Endothelial cell of umbilical vein (primary cell): ENCODE data around the gene EIF4B. TPM values are rescaled to one million over a fixed set of nuclear protein-coding genes. Genes with fewer than 3 reads are reported as not detected.

Experiments
- BruUV-seq: library from RNA; stranded (reverse); fragments of 400-500 nt; replicated peaks from 2 replicates; lab custom pipeline; 2021; lab: Mats Ljungman, UMichigan
- CTCF ChIA-PET: fragments of 300-600, 350-600 bp; sonication (Branson Sonifier 250); formaldehyde crosslinking; loops from one replicate; lab custom pipeline; 2021; ENCODE audit warnings: antibody characterized with exemption, inconsistent platforms; lab: Charles Lee
- POLR2A ChIA-PET: fragments of 300-600, 350-600 bp; sonication (Branson Sonifier 250); formaldehyde crosslinking; loops from one replicate; lab custom pipeline; 2021; ENCODE audit warnings: antibody characterized with exemption, inconsistent platforms; lab: Charles Lee
- DNase-seq: peaks from one replicate; pipeline ENCODE4 v3.0.0-alpha.2; 2011; ENCODE audit warnings: low read depth, low spot score
- FAIRE-seq: peaks from 2 replicates; lab custom pipeline; 2011; peaks lifted over from hg19 to GRCh38; lab: Jason Lieb, UNC
- H2AFZ ChIP-seq: 2 replicates; pipeline ENCODE4 v1.6.0; 2012; ENCODE audit warnings: low read depth, low read length, control low read depth, inconsistent platforms
- H3K27ac ChIP-seq: 2 replicates; pipeline ENCODE4 v1.5.1; 2011; ENCODE audit warnings: low read depth, mild to moderate bottlenecking, control low read depth, low read length, moderate library complexity; ENCODE audit not compliant: insufficient read depth
- H3K27me3 ChIP-seq, 2 experiments: 2 replicates each; pipeline versions ENCODE4 v1.6.0 to v1.6.1; 2011; ENCODE audit warnings: low read length in 2 of 2, mixed read lengths in 1 of 2; ENCODE audit not compliant: control insufficient read depth in 2 of 2, insufficient read depth in 2 of 2
- H3K36me3 ChIP-seq, 2 experiments: 2 replicates in 1 of 2; 3 replicates in 1 of 2; pipeline ENCODE4 v1.5.1; 2011; ENCODE audit warnings: low read length in 2 of 2, mild to moderate bottlenecking in 1 of 2, moderate library complexity in 1 of 2; ENCODE audit not compliant: control insufficient read depth in 2 of 2, insufficient read depth in 2 of 2; ENCODE audit errors: extremely low read depth in 1 of 2
- H3K4me1 ChIP-seq: 3 replicates; pipeline ENCODE4 v1.5.1; 2011; ENCODE audit warnings: mild to moderate bottlenecking, low read length; ENCODE audit not compliant: control insufficient read depth, insufficient read depth; ENCODE audit errors: extremely low read depth
- H3K4me2 ChIP-seq: 2 replicates; pipeline ENCODE4 v1.6.1; 2011; ENCODE audit warnings: low read length, control low read depth, mixed read lengths; ENCODE audit not compliant: insufficient read depth
- H3K4me3 ChIP-seq, 3 experiments: fragments of 200-600 bp in 1 of 3; sonication (generic), shearing (Covaris generic) in 1 of 3; replicated peaks in 1 of 3; 2 replicates each; pipeline ENCODE4 v1.5.1; 2011 to 2016; ENCODE audit warnings: control low read depth in 3 of 3, low read length in 3 of 3, mild to moderate bottlenecking in 2 of 3, inconsistent platforms in 1 of 3, low read depth in 1 of 3, moderate library complexity in 1 of 3; ENCODE audit not compliant: insufficient read depth in 1 of 3
- H3K79me2 ChIP-seq: 2 replicates; pipeline ENCODE4 v1.6.0; 2012; ENCODE audit warnings: low read length, inconsistent platforms; ENCODE audit not compliant: control insufficient read depth, insufficient read depth
- H3K9ac ChIP-seq: replicated peaks from 2 replicates; pipeline ENCODE3; 2011; ENCODE audit warnings: low read length, control low read depth; ENCODE audit not compliant: insufficient read depth; ENCODE audit errors: extremely low read depth
- H3K9me1 ChIP-seq: replicated peaks from 3 replicates; pipeline ENCODE4 v1.6.0; 2011; ENCODE audit warnings: mild to moderate bottlenecking, low read length; ENCODE audit not compliant: control insufficient read depth, insufficient read depth; ENCODE audit errors: extremely low read depth
- H3K9me3 ChIP-seq: replicated peaks from 2 replicates; pipeline ENCODE4 v1.5.1; 2012; ENCODE audit warnings: low read length, inconsistent platforms; ENCODE audit not compliant: control insufficient read depth, insufficient read depth
- H4K20me1 ChIP-seq: replicated peaks from 2 replicates; pipeline ENCODE3; 2011; ENCODE audit warnings: mild to moderate bottlenecking, low read length; ENCODE audit not compliant: control insufficient read depth, insufficient read depth; ENCODE audit errors: extremely low read depth
- EZH2 ChIP-seq: IDR thresholded peaks from 2 replicates; pipeline ENCODE4 v1.6.1; 2012; ENCODE audit warnings: borderline replicate concordance, low read depth, mild to moderate bottlenecking, moderate library complexity, low read length, inconsistent platforms; ENCODE audit not compliant: severe bottlenecking
- FOS ChIP-seq: IDR thresholded peaks from 2 replicates; pipeline ENCODE4 v1.6.1; 2011; ENCODE audit warnings: mild to moderate bottlenecking, low read length, moderate library complexity, borderline replicate concordance; ENCODE audit not compliant: insufficient read depth
- GATA2 ChIP-seq: IDR thresholded peaks from 2 replicates; pipeline ENCODE4 v1.7.0; 2011; ENCODE audit warnings: low read depth, mild to moderate bottlenecking, moderate library complexity, mixed read lengths, low read length; ENCODE audit not compliant: insufficient read length, insufficient read depth
- JUN ChIP-seq: IDR thresholded peaks from 2 replicates; pipeline ENCODE4 v1.6.1; 2011; ENCODE audit warnings: borderline replicate concordance, low read depth; ENCODE audit not compliant: insufficient read length, insufficient read depth
- MYC ChIP-seq: IDR thresholded peaks from one replicate; pipeline ENCODE4 v1.6.1; 2011; ENCODE audit warnings: mild to moderate bottlenecking, low read depth, low read length
- POLR2A ChIP-seq: IDR thresholded peaks from 2 replicates; pipeline ENCODE4 v1.6.1; 2012; ENCODE audit warnings: low read depth, mild to moderate bottlenecking, control low read depth, low read length
- POLR2AphosphoS5 ChIP-seq: IDR thresholded peaks from 2 replicates; pipeline ENCODE4 v1.6.1; 2012; ENCODE audit warnings: low read depth, mild to moderate bottlenecking, control low read depth, low read length, moderate library complexity; ENCODE audit not compliant: insufficient read depth
- dilution Hi-C: fragments of 300-500 bp; cut with MboI; formaldehyde crosslinking; loops from one replicate; pipeline ENCODE4 v1.15.0; 2019; ENCODE audit warnings: low sequenced_read_pairs; ENCODE audit not compliant: extremely low pct_ligation_motif_present
- intact Hi-C: fragments of 100-400 bp; cut with micrococcal nuclease; formaldehyde crosslinking; loops from one replicate; pipeline ENCODE4 v1.10.0; 2022
- polyA plus RNA-seq, 4 experiments: library from polyadenylated mRNA; depleted of rRNA in 3 of 4; stranded (reverse) in 3 of 4; unstranded in 1 of 4; fragments of >200 nt; gene quantifications; 2 replicates each; pipeline versions ENCODE4 v1.2.1 to v1.2.3, GENCODE V29; 2011 to 2012; ENCODE audit warnings: missing spikeins in 1 of 4
- total RNA-seq: library from RNA; stranded (reverse); gene quantifications from 2 replicates; pipeline ENCODE4 v1.2.3, GENCODE V29; 2021
- TF ChIP-seq, protein P1 (sequence below), 2 donors: IDR thresholded peaks; 1 replicate in 1 of 2; 2 replicates in 1 of 2; pipeline ENCODE4 v1.5.1; 2011; ENCODE audit warnings: low read length in 2 of 2, mild to moderate bottlenecking in 2 of 2, moderate library complexity in 2 of 2, control low read depth in 1 of 2, inconsistent platforms in 1 of 2, low read depth in 1 of 2; ENCODE audit not compliant: insufficient read depth in 1 of 2; ENCODE audit errors: extremely low read depth in 1 of 2
- TF ChIP-seq, protein P2 (sequence below): IDR thresholded peaks from 2 replicates; pipeline ENCODE4 v1.6.1; 2011; ENCODE audit not compliant: insufficient read depth, insufficient read length

Gene EIF4B
- total and polyA plus RNA-seq, 2 donors (not counting 3 experiments of a cell fraction or from before 2014, with no cell fraction given), result 233 to 382 TPM

DNA sequence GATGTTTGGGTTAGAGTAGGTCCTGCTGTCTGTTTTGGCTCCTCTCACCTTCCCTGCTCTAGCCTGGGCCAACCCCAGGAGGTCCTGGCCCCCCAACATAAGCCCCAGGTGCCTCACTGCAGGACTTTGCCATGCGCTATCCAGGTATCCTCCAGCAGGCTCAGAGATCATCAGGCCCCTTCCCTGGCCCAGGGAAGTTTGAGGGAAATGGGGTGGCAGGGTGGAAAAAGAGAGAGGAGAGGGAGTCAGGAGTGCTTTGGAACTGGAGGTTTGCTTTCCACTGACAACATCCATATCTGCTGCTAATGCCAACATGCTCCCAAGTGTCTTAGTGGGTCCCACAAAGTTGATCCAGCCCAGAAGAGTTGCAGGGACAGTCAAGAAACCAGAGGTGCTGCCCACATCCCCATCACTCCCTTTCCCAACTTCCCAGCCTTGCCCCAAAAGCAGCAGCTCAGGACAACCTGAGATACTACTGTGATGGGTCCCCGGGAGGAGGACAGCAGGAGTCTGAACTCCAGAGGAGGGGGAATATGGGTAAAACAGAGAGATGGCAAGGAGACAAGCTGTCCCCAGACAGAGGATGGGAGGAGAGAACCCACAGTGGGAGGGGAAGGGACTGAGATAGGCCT, 44.3 kb downstream of the EIF4B start:
- ChIA-PET POLR2A (interaction anchor here (0.6 kb wide), 1 partner anchor 141 kb away, joined by 3 read pairs; no protein-coding TSS in a partner anchor), CTCF (interaction anchor here (2.0 to 5.2 kb wide), 2 partner anchors 13 to 16 kb away, joined by 15 to 79 read pairs; no protein-coding TSS in a partner anchor)
- TF ChIP-seq JUN (no peak), POLR2A (no peak), MYC (no peak), FOS (no peak)
- Histone ChIP-seq H4K20me1 (no peaks in the 10 kb centered on the region), H3K9me1 (no peaks in the 10 kb centered on the region), H2AFZ (no peak overlapping the region), H3K79me2 (peaks cover 15% of the 10 kb centered on the region), H3K4me2 (peak overlapping the region; percentile 85), H3K27me3 (no peaks in the 10 kb centered on the region), H3K36me3 (peaks cover 0 to 5% of the 10 kb centered on the region in 2 experiments), H3K9ac (peak overlapping the region; percentile 52), H3K4me1 (peaks cover 68% of the 10 kb centered on the region), H3K27ac (peak overlapping the region; percentile 60), H3K9me3 (no peaks in the 10 kb centered on the region), H3K4me3 (peak overlapping the region; percentile 13 to 78 (median 68))
- dilution Hi-C loops (no loop called here), intact Hi-C loops (loop anchor here (1.0 to 5.0 kb wide), 2 partner anchors 11 to 47 kb away; partner anchors contain the start of gene IGFBP6)
- FAIRE-seq (peak; percentile 54), DNase-seq (peak; percentile 28)
- no TSS peak for BruUV-seq

DNA sequence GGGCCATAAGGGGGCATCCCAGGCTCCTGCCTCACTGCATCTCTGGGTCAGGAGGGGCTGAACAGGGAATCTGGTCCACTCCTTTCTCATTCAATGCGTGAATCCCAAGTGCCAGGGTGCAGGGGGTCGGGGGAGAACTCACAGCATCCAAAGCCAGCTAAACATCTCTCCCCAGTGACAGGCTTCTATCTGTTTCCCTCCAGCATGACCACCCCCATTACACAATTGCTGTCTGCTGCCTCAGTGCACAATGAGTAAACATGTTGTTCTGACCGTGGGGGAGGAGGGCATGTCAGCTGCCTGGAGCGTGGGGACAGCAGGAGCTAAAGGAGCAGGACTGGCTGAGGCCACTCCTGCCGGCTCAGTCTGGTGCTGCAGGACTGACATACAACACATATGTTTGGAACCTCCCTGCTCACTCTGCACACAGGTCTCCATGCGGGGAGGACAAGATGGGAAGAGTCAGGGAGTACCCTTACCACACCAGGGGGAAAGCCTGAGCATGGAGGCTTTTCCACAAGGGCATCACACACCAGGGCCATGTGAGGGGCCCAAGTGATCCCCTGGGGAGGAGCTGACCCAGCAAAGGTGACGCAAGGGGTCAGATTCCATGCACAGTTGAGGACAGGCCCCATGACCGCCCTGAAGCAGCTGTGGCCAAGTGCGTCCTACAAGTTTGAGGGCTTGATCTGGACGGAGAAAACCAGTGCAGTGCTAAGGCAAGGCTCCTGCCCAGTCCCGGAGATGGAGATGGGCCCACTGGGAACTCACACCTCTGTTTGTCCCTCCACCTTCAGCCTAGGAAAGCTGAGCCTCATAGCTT, 45.0 kb downstream of the EIF4B start:
- Histone ChIP-seq H3K27me3 (no peaks in the 10 kb centered on the region), H3K36me3 (peaks cover 0 to 8% of the 10 kb centered on the region in 2 experiments), H3K79me2 (peaks cover 15% of the 10 kb centered on the region), H3K27ac (peak overlapping the region; percentile 19), H3K9me1 (no peaks in the 10 kb centered on the region), H2AFZ (no peak overlapping the region), H4K20me1 (no peaks in the 10 kb centered on the region), H3K9me3 (no peaks in the 10 kb centered on the region), H3K4me2 (peak overlapping the region; percentile 85), H3K4me3 (peak overlapping the region in 2 of 3 experiments; percentile 68 to 78), H3K9ac (peak overlapping the region; percentile 52), H3K4me1 (peaks cover 65% of the 10 kb centered on the region)
- FAIRE-seq (peak; percentile 85), DNase-seq (peak; percentile 80)
- no TSS peak for BruUV-seq
- CTCF ChIA-PET, result interaction anchor here (1.1 to 5.2 kb wide), 3 partner anchors 13 to 48 kb away, joined by 7 to 79 read pairs (median 15); no protein-coding TSS in a partner anchor
- TF ChIP-seq JUN (no peak), POLR2AphosphoS5 (peak; percentile 8), POLR2A (peak; percentile 42), FOS (no peak), GATA2 (no peak), EZH2 (no peak), MYC (peak; percentile 6)
- TF ChIP-seq, protein P1, sequence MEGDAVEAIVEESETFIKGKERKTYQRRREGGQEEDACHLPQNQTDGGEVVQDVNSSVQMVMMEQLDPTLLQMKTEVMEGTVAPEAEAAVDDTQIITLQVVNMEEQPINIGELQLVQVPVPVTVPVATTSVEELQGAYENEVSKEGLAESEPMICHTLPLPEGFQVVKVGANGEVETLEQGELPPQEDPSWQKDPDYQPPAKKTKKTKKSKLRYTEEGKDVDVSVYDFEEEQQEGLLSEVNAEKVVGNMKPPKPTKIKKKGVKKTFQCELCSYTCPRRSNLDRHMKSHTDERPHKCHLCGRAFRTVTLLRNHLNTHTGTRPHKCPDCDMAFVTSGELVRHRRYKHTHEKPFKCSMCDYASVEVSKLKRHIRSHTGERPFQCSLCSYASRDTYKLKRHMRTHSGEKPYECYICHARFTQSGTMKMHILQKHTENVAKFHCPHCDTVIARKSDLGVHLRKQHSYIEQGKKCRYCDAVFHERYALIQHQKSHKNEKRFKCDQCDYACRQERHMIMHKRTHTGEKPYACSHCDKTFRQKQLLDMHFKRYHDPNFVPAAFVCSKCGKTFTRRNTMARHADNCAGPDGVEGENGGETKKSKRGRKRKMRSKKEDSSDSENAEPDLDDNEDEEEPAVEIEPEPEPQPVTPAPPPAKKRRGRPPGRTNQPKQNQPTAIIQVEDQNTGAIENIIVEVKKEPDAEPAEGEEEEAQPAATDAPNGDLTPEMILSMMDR (IDR thresholded peaks at IDR 0.05; ENCODE audit: extremely low read depth in 1 of 2, insufficient read depth in 1 of 2, low read depth in 1 of 2, low read length in 2 of 2), result peak in 1 of 2 donors; percentile 35
- TF ChIP-seq, protein P2, sequence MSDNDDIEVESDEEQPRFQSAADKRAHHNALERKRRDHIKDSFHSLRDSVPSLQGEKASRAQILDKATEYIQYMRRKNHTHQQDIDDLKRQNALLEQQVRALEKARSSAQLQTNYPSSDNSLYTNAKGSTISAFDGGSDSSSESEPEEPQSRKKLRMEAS, result no peak
- POLR2A ChIA-PET, result interaction anchor here (0.6 to 1.5 kb wide), 2 partner anchors 13 to 140 kb away, joined by 3 to 4 read pairs; no protein-coding TSS in a partner anchor
- intact Hi-C loops, result loop anchor here (5.0 kb wide), 1 partner anchor 46 kb away; the partner anchor contains the start of gene IGFBP6
- dilution Hi-C loops, result no loop called here
